Measurements from ENCODE around the gene ANKLE1.

The ANKLE1 gene

DNA sequence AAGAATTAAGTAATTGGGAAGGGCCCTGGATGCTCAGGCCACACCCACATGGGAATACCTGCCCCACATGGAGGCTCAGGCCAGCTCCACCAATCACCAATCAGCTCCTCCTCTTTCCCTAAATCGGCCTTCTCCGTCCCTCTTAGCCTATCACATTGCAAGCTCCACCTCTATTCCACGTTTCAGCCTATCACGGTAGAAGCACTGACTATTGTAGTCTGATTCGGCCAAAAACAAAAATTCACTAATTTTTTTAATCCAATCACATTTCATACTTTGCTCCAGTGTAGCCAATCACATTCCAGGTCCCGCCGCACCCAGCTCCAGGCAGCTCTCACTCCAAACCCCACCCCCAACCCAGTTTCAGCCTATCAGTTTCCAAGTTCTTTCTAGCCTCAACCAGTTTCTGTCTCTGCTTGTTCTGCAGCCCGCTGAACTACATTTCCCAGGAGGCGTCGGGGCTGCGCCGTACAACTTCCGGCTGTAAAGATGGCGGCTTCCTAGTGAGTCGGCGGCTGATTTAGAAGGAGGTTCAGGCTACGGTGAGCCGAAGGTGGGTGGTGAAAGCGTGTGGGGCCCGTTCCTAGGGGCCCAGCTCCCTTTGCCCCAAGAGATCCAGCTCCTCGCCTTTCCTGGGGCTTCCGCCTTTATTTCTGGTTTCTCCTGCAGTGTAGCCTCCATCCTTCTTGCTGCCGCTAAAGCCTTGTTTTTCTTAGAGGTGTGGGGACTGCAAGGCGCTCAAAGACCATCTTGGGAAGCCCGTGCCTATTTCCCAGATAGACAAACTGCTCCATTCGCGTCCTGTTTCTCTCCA is 14.5 kb upstream of the ANKLE1 start, which contains the start of gene BABAM1 (continued):
- TF ChIP-seq ZNF211 (tag by site-specific recombination; IDR thresholded peaks at IDR 0.05; ENCODE audit: low read depth) (no peak), ZNF341 (tag by site-specific recombination; IDR thresholded peaks at IDR 0.05; ENCODE audit: low read depth) (no peak), ZBTB17 (tag by site-specific recombination; IDR thresholded peaks at IDR 0.05) (peak; percentile 67; the same call in 1 of the 2 replicates), ZNF639 (tag by site-specific recombination; IDR thresholded peaks at IDR 0.05) (0 out of 2 replicates have a peak, but pooled peaks have one; percentile 52), ZNF24 (tag by site-specific recombination; IDR thresholded peaks at IDR 0.05) (no peak), KLF8 (tag by site-specific recombination; IDR thresholded peaks at IDR 0.05) (0 out of 2 replicates have a peak, but pooled peaks have one; percentile 16), ZNF350 (tag by site-specific recombination; IDR thresholded peaks at IDR 0.05) (no peak), YY2 (tag by site-specific recombination; IDR thresholded peaks at IDR 0.05) (peak; percentile 91), ZFP69B (tag by site-specific recombination; IDR thresholded peaks at IDR 0.05) (peak; percentile 88), ZFP37 (tag by site-specific recombination; IDR thresholded peaks at IDR 0.05) (no peak), ZNF76 (tag by site-specific recombination; IDR thresholded peaks at IDR 0.05; ENCODE audit: borderline replicate concordance, low read depth) (peak; percentile 95), SP3 (tag by site-specific recombination; IDR thresholded peaks at IDR 0.05) (peak; percentile 94), EGR2 (tag by site-specific recombination; IDR thresholded peaks at IDR 0.05; ENCODE audit: low read depth) (peak; percentile 40), ZNF146 (tag by site-specific recombination; IDR thresholded peaks at IDR 0.05) (no peak), ZNF747 (tag by site-specific recombination; IDR thresholded peaks at IDR 0.05) (no peak), ZNF239 (tag by site-specific recombination; IDR thresholded peaks at IDR 0.05) (no peak), ZBTB8A (tag by site-specific recombination; IDR thresholded peaks at IDR 0.05) (0 out of 2 replicates have a peak, but pooled peaks have one; percentile 28), ZNF610 (tag by site-specific recombination; IDR thresholded peaks at IDR 0.05; ENCODE audit: borderline replicate concordance) (no peak), SP2 (tag by site-specific recombination; IDR thresholded peaks at IDR 0.05) (peak; percentile 100), ZNF26 (tag by site-specific recombination; IDR thresholded peaks at IDR 0.05) (no peak), YY1 (tag by site-specific recombination; IDR thresholded peaks at IDR 0.05) (peak; percentile 89)
- TF ChIP-seq, protein P1, sequence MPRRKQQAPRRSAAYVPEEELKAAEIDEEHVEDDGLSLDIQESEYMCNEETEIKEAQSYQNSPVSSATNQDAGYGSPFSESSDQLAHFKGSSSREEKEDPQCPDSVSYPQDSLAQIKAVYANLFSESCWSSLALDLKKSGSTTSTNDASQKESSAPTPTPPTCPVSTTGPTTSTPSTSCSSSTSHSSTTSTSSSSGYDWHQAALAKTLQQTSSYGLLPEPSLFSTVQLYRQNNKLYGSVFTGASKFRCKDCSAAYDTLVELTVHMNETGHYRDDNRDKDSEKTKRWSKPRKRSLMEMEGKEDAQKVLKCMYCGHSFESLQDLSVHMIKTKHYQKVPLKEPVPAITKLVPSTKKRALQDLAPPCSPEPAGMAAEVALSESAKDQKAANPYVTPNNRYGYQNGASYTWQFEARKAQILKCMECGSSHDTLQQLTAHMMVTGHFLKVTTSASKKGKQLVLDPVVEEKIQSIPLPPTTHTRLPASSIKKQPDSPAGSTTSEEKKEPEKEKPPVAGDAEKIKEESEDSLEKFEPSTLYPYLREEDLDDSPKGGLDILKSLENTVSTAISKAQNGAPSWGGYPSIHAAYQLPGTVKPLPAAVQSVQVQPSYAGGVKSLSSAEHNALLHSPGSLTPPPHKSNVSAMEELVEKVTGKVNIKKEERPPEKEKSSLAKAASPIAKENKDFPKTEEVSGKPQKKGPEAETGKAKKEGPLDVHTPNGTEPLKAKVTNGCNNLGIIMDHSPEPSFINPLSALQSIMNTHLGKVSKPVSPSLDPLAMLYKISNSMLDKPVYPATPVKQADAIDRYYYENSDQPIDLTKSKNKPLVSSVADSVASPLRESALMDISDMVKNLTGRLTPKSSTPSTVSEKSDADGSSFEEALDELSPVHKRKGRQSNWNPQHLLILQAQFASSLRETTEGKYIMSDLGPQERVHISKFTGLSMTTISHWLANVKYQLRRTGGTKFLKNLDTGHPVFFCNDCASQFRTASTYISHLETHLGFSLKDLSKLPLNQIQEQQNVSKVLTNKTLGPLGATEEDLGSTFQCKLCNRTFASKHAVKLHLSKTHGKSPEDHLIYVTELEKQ (tag by site-specific recombination; IDR thresholded peaks at IDR 0.05; ENCODE audit: borderline replicate concordance): no peak
- TF ChIP-seq, protein P2, sequence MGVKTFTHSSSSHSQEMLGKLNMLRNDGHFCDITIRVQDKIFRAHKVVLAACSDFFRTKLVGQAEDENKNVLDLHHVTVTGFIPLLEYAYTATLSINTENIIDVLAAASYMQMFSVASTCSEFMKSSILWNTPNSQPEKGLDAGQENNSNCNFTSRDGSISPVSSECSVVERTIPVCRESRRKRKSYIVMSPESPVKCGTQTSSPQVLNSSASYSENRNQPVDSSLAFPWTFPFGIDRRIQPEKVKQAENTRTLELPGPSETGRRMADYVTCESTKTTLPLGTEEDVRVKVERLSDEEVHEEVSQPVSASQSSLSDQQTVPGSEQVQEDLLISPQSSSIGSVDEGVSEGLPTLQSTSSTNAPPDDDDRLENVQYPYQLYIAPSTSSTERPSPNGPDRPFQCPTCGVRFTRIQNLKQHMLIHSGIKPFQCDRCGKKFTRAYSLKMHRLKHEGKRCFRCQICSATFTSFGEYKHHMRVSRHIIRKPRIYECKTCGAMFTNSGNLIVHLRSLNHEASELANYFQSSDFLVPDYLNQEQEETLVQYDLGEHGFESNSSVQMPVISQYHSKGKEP (tag by site-specific recombination; IDR thresholded peaks at IDR 0.05): no peak
- TF ChIP-seq, protein P3, sequence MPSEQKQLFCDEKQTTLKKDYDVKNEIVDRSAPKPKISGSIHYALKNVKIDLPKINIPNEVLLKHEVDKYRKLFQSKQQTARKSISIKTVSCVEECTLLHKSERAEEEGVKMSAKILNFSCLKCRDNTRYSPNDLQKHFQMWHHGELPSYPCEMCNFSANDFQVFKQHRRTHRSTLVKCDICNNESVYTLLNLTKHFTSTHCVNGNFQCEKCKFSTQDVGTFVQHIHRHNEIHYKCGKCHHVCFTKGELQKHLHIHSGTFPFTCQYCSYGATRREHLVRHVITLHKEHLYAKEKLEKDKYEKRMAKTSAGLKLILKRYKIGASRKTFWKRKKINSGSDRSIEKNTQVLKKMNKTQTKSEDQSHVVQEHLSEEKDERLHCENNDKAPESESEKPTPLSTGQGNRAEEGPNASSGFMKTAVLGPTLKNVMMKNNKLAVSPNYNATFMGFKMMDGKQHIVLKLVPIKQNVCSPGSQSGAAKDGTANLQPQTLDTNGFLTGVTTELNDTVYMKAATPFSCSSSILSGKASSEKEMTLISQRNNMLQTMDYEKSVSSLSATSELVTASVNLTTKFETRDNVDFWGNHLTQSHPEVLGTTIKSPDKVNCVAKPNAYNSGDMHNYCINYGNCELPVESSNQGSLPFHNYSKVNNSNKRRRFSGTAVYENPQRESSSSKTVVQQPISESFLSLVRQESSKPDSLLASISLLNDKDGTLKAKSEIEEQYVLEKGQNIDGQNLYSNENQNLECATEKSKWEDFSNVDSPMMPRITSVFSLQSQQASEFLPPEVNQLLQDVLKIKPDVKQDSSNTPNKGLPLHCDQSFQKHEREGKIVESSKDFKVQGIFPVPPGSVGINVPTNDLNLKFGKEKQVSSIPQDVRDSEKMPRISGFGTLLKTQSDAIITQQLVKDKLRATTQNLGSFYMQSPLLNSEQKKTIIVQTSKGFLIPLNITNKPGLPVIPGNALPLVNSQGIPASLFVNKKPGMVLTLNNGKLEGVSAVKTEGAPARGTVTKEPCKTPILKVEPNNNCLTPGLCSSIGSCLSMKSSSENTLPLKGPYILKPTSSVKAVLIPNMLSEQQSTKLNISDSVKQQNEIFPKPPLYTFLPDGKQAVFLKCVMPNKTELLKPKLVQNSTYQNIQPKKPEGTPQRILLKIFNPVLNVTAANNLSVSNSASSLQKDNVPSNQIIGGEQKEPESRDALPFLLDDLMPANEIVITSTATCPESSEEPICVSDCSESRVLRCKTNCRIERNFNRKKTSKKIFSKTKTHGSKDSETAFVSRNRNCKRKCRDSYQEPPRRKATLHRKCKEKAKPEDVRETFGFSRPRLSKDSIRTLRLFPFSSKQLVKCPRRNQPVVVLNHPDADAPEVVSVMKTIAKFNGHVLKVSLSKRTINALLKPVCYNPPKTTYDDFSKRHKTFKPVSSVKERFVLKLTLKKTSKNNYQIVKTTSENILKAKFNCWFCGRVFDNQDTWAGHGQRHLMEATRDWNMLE (tag by site-specific recombination; conservative IDR thresholded peaks at IDR 0.05; ENCODE audit: low read depth): peak; percentile 37
- TF ChIP-seq, protein P4, sequence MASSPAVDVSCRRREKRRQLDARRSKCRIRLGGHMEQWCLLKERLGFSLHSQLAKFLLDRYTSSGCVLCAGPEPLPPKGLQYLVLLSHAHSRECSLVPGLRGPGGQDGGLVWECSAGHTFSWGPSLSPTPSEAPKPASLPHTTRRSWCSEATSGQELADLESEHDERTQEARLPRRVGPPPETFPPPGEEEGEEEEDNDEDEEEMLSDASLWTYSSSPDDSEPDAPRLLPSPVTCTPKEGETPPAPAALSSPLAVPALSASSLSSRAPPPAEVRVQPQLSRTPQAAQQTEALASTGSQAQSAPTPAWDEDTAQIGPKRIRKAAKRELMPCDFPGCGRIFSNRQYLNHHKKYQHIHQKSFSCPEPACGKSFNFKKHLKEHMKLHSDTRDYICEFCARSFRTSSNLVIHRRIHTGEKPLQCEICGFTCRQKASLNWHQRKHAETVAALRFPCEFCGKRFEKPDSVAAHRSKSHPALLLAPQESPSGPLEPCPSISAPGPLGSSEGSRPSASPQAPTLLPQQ (tag by site-specific recombination; IDR thresholded peaks at IDR 0.05): peak; percentile 90

All from HEK293 (cell line).